Activated naive CD8-positive, alpha-beta T cell treated with anti-CD3 and anti-CD28 coated beads for 36 hours (primary cell): ENCODE data around the gene ALDH4A1. TPM values are rescaled to one million over a fixed set of nuclear protein-coding genes. Genes with fewer than 3 reads are reported as not detected.
A peak's percentile ranks its signal among the peaks of the same experiment; 100 is the strongest.

Experiments
- DNase-seq: peaks from one replicate; pipeline ENCODE4 v3.0.0; 2021
- H3K27ac Mint-ChIP-seq: one replicate; pipeline ENCODE4 v1.8.0; 2022; ENCODE audit warnings: mild to moderate bottlenecking, moderate library complexity, mixed read lengths
- H3K27me3 Mint-ChIP-seq: one replicate; pipeline ENCODE4 v1.8.0; 2022; ENCODE audit warnings: mild to moderate bottlenecking, mixed read lengths
- H3K36me3 Mint-ChIP-seq: one replicate; pipeline ENCODE4 v1.8.0; 2021; ENCODE audit warnings: mild to moderate bottlenecking, mixed read lengths
- H3K4me1 Mint-ChIP-seq: one replicate; pipeline ENCODE4 v1.8.0; 2021; ENCODE audit warnings: mixed read lengths
- H3K4me3 Mint-ChIP-seq: one replicate; pipeline ENCODE4 v1.8.0; 2022; ENCODE audit warnings: mild to moderate bottlenecking, moderate library complexity, mixed read lengths
- H3K9me3 Mint-ChIP-seq: one replicate; pipeline ENCODE4 v1.8.0; 2022; ENCODE audit warnings: mixed read lengths
- total RNA-seq, 2 experiments: library from RNA; stranded (reverse); gene quantifications; one replicate each; pipeline ENCODE4 v1.2.3, GENCODE V29; 2021

ALDH4A1 gene
- total RNA-seq, 2 experiments from 2014 or later, result 3.9 to 4.7 TPM

DNA sequence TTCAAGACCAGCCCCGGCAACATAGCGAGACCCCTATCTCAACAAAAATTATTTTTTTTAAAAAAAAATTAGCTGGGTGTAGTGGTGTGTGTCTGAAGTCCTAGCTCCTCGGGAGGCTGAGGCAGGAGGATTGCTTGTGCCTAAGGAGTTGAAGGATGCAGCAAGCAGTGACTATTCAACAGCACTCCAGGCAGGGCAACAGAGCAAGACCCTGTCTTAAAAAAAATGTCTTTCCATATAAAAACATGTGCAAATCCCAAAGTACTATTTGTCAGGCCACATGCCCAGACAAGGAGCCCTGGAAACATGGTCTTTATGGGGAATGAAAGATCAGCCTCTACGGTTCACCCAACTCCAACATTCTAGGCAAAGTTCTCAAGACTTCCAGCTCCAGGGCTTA lies 40.8 kb upstream of the ALDH4A1 start:
- Mint-ChIP-seq H3K27me3 (no peaks in the 10 kb centered on the region), H3K4me1 (peaks cover 46% of the 10 kb centered on the region), H3K9me3 (no peaks in the 10 kb centered on the region), H3K4me3 (no peak overlapping the region), H3K27ac (no peak overlapping the region), H3K36me3 (peaks cover 2% of the 10 kb centered on the region)
- DNase-seq, result no peak

GRCh38 chr1:18942340-18942739 lies 40.0 kb upstream of the ALDH4A1 start:
- H3K4me1 Mint-ChIP-seq, result peaks cover 40% of the 10 kb centered on the region
- DNase-seq, result no peak
- H3K4me3 Mint-ChIP-seq, result no peak overlapping the region
- H3K27ac Mint-ChIP-seq, result no peak overlapping the region
- no peaks in the 10 kb centered on the region for H3K9me3 Mint-ChIP-seq
- H3K27me3 Mint-ChIP-seq, result no peaks in the 10 kb centered on the region
- peaks cover 2% of the 10 kb centered on the region for H3K36me3 Mint-ChIP-seq

DNA sequence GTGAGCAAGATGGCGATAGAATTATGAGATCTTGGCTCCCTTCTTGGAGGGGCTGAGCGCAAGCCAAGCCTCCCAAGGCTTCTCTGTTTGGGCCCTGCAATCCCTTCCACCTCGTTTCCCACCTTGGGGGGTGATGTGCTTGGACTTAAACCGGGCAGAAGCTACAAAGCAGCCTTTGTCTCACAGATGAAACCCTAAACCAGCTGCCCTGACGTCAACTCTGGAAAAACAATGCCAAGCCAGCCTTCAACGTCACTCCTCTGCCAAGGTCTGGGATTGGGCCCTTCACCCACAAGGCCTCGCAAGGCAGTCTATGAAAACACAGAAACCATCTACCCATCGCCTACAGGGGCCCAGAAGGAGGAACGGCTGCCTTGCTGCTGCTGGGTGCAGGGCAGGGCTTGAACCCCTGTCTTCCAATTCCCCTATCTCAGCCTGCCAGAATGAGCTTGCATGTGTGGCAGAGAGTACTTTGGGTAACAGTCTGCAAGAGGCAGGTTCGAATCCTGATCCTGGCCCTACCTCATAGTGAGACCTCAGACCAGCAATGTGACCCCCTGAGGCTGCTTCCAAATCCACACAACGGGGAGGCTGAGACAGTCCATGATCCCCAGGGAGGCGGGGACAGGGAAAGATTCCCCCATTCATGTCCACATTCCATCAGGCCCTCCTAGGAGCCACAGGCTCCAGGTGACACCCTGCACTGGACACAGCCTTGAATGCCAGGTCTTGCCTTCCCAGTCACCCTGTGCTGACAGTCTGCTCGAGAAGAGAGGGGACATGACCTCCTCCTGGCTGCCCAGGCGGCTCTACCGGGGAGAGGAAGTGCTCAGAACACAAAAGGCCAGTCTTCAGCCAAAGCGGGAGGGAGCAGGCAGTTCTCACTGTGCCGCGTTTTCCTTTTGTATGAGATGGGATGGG lies 39.1 kb upstream of the ALDH4A1 start:
- no peak for DNase-seq
- Mint-ChIP-seq H3K36me3 (peaks cover 2% of the 10 kb centered on the region), H3K27me3 (no peaks in the 10 kb centered on the region), H3K4me1 (peaks cover 35% of the 10 kb centered on the region), H3K27ac (no peak overlapping the region), H3K9me3 (no peaks in the 10 kb centered on the region), H3K4me3 (no peak overlapping the region)

GRCh38 chr1:18940303-18941020 lies 38.1 kb upstream of the ALDH4A1 start:
- Mint-ChIP-seq H3K4me3 (no peak overlapping the region), H3K27me3 (no peaks in the 10 kb centered on the region), H3K4me1 (peaks cover 33% of the 10 kb centered on the region), H3K9me3 (no peaks in the 10 kb centered on the region), H3K36me3 (peaks cover 2% of the 10 kb centered on the region), H3K27ac (no peak overlapping the region)
- no peak for DNase-seq

DNA sequence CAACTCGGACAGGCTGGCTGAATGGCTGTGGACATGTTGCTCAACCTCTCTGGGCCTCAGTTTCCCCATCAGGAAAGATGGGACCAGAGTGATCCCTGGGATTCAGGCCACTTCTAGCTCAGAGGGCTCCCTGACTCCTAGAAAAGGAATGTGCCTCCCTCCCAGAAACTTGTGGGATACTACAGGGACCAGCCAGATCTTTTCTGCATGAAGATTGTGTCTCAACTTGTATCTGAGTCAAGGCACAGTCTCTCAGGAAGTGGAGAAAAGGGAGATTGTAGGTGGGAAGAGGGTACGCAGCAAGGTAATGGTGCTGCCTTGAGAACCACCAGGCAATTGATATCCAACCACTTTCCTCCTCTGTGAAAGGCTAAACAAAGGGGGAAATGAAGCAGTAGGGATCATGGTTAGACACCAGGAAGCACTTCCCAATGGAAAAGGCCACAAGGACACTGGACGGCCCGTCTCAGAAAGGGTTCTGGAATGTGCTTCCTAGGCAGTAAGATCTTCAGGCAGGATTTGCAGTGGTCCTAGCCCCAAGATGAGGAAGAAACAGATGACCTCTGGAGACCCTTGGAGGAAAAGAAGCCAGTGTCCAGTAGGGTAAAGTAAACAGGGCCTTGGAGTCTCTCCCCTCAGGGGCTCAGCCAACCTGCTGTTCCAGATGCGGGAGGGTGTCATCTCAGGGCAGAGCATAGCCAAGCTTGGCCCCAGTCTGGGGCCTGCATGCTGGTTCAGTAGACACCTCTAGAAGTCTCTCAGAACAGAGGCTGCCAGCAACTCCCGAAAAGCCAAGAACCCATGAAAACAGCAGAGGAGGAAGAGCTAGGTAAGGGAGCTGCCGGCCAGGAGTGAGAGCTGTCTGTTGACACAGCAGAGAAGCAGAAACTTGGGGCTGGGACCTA lies 37.3 kb upstream of the ALDH4A1 start:
- no peak overlapping the region for H3K27ac Mint-ChIP-seq
- H3K9me3 Mint-ChIP-seq, result no peaks in the 10 kb centered on the region
- DNase-seq, result no peak
- H3K36me3 Mint-ChIP-seq, result peaks cover 2% of the 10 kb centered on the region
- peaks cover 34% of the 10 kb centered on the region for H3K4me1 Mint-ChIP-seq
- no peaks in the 10 kb centered on the region for H3K27me3 Mint-ChIP-seq
- H3K4me3 Mint-ChIP-seq, result no peak overlapping the region

DNA sequence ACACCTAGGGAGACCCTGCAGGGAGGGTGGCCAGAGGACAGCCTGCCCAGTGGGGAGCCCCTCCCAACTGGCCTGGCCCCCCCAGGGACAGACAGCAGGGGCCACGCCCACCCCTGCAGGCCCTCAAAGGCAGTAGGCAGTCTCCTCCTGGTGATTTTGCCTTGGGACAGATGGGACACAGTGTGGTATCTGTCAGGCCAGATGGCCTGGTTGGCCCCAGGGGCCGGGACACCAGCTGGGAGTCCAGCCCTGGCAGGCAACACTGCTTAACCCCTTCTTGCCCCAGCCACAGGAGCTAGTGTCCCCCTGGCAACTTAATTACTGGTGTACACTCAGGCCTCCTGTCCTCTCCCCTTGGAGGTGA lies 36.3 kb upstream of the ALDH4A1 start:
- H3K4me3 Mint-ChIP-seq, result no peak overlapping the region
- H3K4me1 Mint-ChIP-seq, result peaks cover 38% of the 10 kb centered on the region
- H3K36me3 Mint-ChIP-seq, result peaks cover 2% of the 10 kb centered on the region
- DNase-seq, result no peak
- no peak overlapping the region for H3K27ac Mint-ChIP-seq
- no peaks in the 10 kb centered on the region for H3K27me3 Mint-ChIP-seq
- H3K9me3 Mint-ChIP-seq, result no peaks in the 10 kb centered on the region

GRCh38 chr1:18938008-18938706 lies 35.8 kb upstream of the ALDH4A1 start:
- Mint-ChIP-seq H3K27ac (no peak overlapping the region), H3K4me3 (no peak overlapping the region), H3K27me3 (no peaks in the 10 kb centered on the region), H3K4me1 (peaks cover 38% of the 10 kb centered on the region), H3K36me3 (no peaks in the 10 kb centered on the region), H3K9me3 (no peaks in the 10 kb centered on the region)
- DNase-seq, result no peak

DNA sequence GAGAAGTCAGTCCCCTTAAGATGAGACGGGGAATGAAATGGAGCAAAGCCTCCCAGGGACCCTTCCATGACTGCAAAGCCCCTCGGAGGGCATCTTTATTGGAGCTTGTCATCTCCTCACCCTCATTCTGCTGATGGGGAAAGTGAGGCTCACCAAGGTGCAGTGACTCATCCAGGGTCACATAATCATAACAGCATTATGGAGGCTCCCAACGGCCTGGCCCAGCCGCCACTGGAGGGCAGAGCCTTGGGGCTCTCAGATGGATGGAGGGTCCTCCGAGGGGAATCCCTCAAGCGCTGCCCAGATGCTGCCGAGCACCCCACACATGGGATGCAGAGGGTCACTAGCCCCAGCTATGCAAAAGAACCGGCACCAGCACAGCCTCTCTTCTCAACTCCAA lies 35.2 kb upstream of the ALDH4A1 start:
- no peaks in the 10 kb centered on the region for H3K9me3 Mint-ChIP-seq
- H3K27ac Mint-ChIP-seq, result no peak overlapping the region
- no peak overlapping the region for H3K4me3 Mint-ChIP-seq
- no peak for DNase-seq
- H3K27me3 Mint-ChIP-seq, result no peaks in the 10 kb centered on the region
- H3K4me1 Mint-ChIP-seq, result peaks cover 44% of the 10 kb centered on the region
- no peaks in the 10 kb centered on the region for H3K36me3 Mint-ChIP-seq

- Mint-ChIP-seq H3K27me3 (no peaks in the 10 kb centered on the region), H3K4me1 (peaks cover 49% of the 10 kb centered on the region), H3K27ac (no peak overlapping the region), H3K4me3 (no peak overlapping the region), H3K9me3 (no peaks in the 10 kb centered on the region), H3K36me3 (no peaks in the 10 kb centered on the region)
- no peak for DNase-seq
These were observed 34.6 kb upstream of the ALDH4A1 start for GRCh38 chr1:18936814-18937481.

GRCh38 chr1:18936471-18936813 lies 34.1 kb upstream of the ALDH4A1 start:
- H3K27ac Mint-ChIP-seq, result no peak overlapping the region
- no peak overlapping the region for H3K4me3 Mint-ChIP-seq
- H3K27me3 Mint-ChIP-seq, result no peaks in the 10 kb centered on the region
- no peaks in the 10 kb centered on the region for H3K9me3 Mint-ChIP-seq
- H3K4me1 Mint-ChIP-seq, result peaks cover 50% of the 10 kb centered on the region
- H3K36me3 Mint-ChIP-seq, result no peaks in the 10 kb centered on the region
- no peak for DNase-seq

DNA sequence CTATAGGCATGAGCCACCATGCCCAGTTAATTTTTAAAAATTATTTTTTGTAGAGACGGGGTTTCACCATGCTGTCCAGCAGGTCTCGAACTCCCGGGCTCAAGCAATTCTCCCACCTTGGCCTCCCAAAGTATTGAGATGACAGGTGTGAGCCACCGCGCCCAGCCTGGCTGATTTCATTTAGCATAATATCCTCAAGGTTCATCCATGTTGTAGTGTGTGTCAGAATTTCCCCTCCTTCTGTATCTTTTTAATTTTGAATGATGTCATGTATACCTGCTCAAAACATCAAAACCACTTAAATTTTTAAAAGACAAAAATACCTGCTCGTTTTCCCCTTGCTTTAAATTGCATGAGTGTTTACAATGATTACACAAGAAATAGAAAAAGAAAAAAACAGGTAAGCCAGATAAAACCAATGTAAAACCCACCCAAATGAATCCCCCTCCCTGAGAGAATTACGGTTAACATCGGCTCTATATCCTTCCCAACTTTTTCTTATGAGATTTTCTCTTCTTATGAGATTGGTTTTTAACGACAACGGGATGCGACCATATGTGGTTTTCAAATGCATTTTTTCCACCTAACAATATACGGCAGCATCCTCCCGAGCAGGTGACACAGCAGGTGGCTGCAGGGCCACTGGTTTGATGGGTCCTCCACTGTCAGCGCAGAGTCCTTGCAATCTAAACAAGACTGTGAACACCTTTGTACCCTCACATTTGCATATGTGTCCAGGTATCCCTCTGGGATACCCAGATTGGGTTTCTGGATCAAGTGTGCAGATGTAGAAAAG lies 32.0 kb upstream of the ALDH4A1 start:
- Mint-ChIP-seq H3K4me1 (peaks cover 57% of the 10 kb centered on the region), H3K27ac (peak overlapping the region; percentile 70), H3K9me3 (no peaks in the 10 kb centered on the region), H3K4me3 (no peak overlapping the region), H3K36me3 (no peaks in the 10 kb centered on the region), H3K27me3 (no peaks in the 10 kb centered on the region)
- DNase-seq, result no peak

- DNase-seq, result no peak
- peaks cover 69% of the 10 kb centered on the region for H3K4me1 Mint-ChIP-seq
- no peaks in the 10 kb centered on the region for H3K36me3 Mint-ChIP-seq
- no peaks in the 10 kb centered on the region for H3K27me3 Mint-ChIP-seq
- no peaks in the 10 kb centered on the region for H3K9me3 Mint-ChIP-seq
- no peak overlapping the region for H3K27ac Mint-ChIP-seq
- no peak overlapping the region for H3K4me3 Mint-ChIP-seq
These were observed 30.5 kb upstream of the ALDH4A1 start for GRCh38 chr1:18932879-18933278.

DNA sequence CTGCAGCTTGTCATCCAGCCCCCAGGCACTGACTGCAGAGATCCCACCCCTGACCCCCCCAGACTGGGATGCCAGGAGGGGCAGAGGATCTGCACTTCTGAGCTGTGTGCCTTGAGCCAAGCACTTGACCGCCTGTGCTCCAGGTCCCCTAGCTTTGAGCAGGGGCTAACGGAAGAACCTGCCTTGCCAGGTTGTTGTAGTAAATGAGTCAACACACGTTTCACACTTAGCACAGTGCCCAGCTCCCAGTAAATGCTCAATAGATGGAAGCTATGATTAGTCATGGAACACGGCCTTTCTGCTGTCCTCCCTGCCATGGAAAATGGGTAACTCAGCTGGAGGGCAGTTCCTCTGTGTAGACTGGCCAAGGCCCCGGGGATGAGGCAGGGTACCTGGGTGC lies 30.0 kb upstream of the ALDH4A1 start:
- Mint-ChIP-seq H3K36me3 (no peaks in the 10 kb centered on the region), H3K9me3 (no peaks in the 10 kb centered on the region), H3K4me1 (peaks cover 73% of the 10 kb centered on the region), H3K4me3 (no peak overlapping the region), H3K27me3 (no peaks in the 10 kb centered on the region), H3K27ac (no peak overlapping the region)
- DNase-seq, result no peak
